SH-SY5Y (cell line): ENCODE measurements around the gene MAGEB18.

ENCODE experiments used
- GATA2 ChIP-seq: IDR thresholded peaks from 2 replicates; pipeline ENCODE4 v1.6.1; 2011; ENCODE audit warnings: mild to moderate bottlenecking, low read depth, low read length
- GATA3 ChIP-seq: IDR thresholded peaks from 2 replicates; pipeline ENCODE4 v1.6.1; 2011; ENCODE audit warnings: low read depth, mild to moderate bottlenecking, low read length, moderate library complexity

MAGEB18 gene

GRCh38 chrX:26138274-26138673 lies at the start of gene MAGEB18:
Gene MAGEB18 (plus strand): TSS chrX:26138343. CDS start chrX:26138986, 643 bp downstream.
- TF ChIP-seq GATA2, result no peak
- TF ChIP-seq GATA3, result no peak

DNA sequence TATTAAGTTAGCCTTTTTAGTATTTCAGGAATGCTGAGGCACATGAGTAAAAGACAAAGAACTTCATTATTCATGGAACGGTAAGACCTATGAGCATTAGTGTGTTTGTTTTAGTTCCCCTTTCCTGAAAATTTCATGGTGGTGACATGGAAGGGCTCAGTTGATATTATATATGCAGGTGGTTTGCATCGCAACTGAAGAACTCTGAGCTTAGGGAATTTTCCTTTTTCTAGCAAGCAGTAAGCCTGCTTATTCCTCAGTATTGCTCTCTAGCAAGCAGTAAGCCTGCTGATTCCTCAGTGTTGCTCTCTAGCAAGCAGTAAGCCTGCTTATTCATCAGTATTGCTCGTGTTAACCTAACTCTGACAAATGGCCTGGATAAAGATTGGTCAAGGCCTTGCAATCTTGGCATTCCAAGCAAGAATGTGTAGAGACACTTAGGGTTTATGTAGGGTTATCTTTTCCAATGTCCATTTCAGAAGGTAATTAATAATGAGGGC lies 37.7 kb upstream of the MAGEB18 start:
- TF ChIP-seq GATA2 (no peak), GATA3 (no peak)

- TF ChIP-seq GATA3 (no peak), GATA2 (no peak)
Measured at GRCh38 chrX:26109142-26109541, 29.0 kb upstream of the MAGEB18 start.

GRCh38 chrX:26146024-26146423 lies 7.9 kb downstream of the MAGEB18 start:
- TF ChIP-seq GATA3 (no peak), GATA2 (no peak)

DNA sequence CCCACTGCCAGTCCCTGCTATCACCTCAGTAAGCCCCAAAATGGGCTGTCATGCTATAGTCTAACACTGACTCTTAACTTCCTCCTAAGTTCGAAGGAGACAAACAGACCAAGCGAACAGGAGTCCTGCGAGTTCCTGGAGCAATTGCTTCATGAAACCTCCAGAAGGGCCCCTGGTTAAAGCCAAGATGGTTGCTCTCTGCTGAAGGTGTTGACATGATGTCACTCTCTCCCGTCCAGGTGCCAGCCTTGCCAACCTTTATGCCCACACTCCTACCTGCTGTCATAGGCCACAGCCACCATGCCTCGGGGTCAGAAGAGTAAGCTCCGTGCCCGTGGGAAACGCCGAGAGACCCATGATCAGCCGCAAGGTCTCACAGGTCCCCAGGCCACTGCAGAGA lies 22.2 kb downstream of the MAGEB18 start, which contains the start of gene MAGEB6B:
MAGEB6B (plus strand) TSS at position 301 of the 400 bp plus-strand sequence; CDS start at position 301, 0 bp downstream.
- no peak for TF ChIP-seq GATA3
- TF ChIP-seq GATA2, result no peak
